Gastroesophageal sphincter (tissue), 4 donors: ENCODE results near the gene GPR27. TPM values are rescaled to one million over a fixed set of nuclear protein-coding genes. Genes with fewer than 3 reads are reported as not detected.

Source experiments
- ATAC-seq: fragments of 150-250 bp; one replicate; pipeline ENCODE4 v1.9.1; 2016; ENCODE audit warnings: mild to moderate bottlenecking, moderate library complexity
- H3K27ac ChIP-seq, 4 donors: fragments of 200-600 bp; sonication (generic) in 3 of 4; 1 replicate in 3 of 4; 2 replicates in 1 of 4; pipeline ENCODE4 v1.5.1; 2016 to 2019
- H3K27me3 ChIP-seq: fragments of 200-600 bp; sonication (generic); one replicate; pipeline ENCODE4 v1.5.1; 2019
- H3K36me3 ChIP-seq, 2 donors: fragments of 200-600 bp; sonication (generic); one replicate each; pipeline ENCODE4 v1.5.1; 2019; ENCODE audit warnings: control low read depth in 1 of 2
- H3K4me1 ChIP-seq, 3 donors: fragments of 200-600 bp; sonication (generic); 1 replicate in 2 of 3; 2 replicates in 1 of 3; pipeline ENCODE4 v1.5.1; 2016 to 2019; ENCODE audit warnings: control low read depth in 2 of 3
- H3K4me3 ChIP-seq, 2 donors: fragments of 200-600 bp; sonication (generic); one replicate each; pipeline ENCODE4 v1.5.1; 2019; ENCODE audit warnings: mild to moderate bottlenecking in 1 of 2, moderate library complexity in 1 of 2
- H3K9me3 ChIP-seq, 3 donors: fragments of 200-600 bp; sonication (generic); one replicate each; pipeline ENCODE4 v1.5.1; 2017 to 2019; ENCODE audit warnings: control low read depth in 2 of 3
- CTCF ChIP-seq, 4 experiments: fragments of 200-600 bp in 2 of 4; fragments of 450-650 bp in 2 of 4; sonication (generic) in 1 of 4; IDR thresholded peaks; one replicate each; pipeline ENCODE4 v1.5.1; 2017 to 2019; ENCODE audit warnings: antibody characterized with exemption in 4 of 4, mild to moderate bottlenecking in 2 of 4, moderate library complexity in 2 of 4
- EP300 ChIP-seq: sonication (generic); formaldehyde crosslinking; IDR thresholded peaks from one replicate; pipeline ENCODE4 v1.6.1; 2017; ENCODE audit warnings: antibody characterized with exemption, mild to moderate bottlenecking
- POLR2A ChIP-seq, 2 donors: fragments of 450-650 bp; IDR thresholded peaks; one replicate each; pipeline ENCODE4 v1.6.1; 2017; ENCODE audit warnings: antibody characterized with exemption in 2 of 2, mild to moderate bottlenecking in 2 of 2, moderate library complexity in 1 of 2
- POLR2AphosphoS5 ChIP-seq: sonication (generic); formaldehyde crosslinking; IDR thresholded peaks from one replicate; pipeline ENCODE4 v1.6.1; 2017; ENCODE audit warnings: antibody characterized with exemption
- WGBS, 2 donors: methylation state at CpG; one replicate each; pipeline ENCODE4 v1.1.5; 2018; ENCODE audit warnings: low coverage in 1 of 2; 5-methylcytosine and 5-hydroxymethylcytosine counted together
- total RNA-seq, 4 donors: library from RNA; depleted of rRNA; stranded (reverse); fragments of >200 nt; gene quantifications; one replicate each; pipeline ENCODE4 v1.1.0, GENCODE V29; 2016

Gene GPR27
- total RNA-seq, 4 donors from 2014 or later: 1.7 to 2.8 (median 2.0) TPM

DNA sequence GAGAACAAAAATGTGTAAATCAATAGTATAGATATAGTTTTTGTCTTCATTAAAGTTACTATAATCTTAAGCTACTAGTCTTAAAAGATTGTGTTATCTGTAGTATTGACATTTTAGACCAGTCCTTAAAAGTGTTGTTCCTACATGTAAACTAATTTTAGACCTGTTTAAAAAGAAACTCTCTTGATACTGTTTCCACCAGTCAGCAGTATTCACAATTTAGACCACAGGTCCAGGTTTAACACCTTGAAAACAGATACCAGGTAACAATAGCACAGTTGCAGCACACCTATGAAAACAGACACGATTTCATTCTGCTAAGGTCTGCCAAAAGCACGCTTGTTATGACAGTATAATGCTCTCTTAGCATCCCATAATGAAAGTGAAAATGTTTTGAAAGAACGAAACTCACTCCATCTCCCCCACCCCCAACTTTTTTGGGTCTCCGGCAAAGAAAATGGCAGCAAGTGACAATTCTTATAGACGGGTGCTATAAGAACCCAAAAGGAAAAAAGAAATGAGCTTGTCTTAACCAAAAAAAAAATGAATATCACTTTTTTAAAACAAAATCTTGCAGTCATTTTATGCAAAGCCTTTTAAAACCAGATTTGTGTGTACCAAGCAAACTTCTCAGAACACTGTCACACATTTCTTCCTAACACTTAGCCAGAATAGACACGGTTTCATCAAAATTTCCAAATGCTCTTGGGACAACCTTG lies 30.0 kb upstream of the GPR27 start:
- ATAC-seq: no peak
- Histone ChIP-seq H3K4me1 (peaks cover 0 to 39% (median 4%) of the 10 kb centered on the region in 3 donors), H3K27me3 (no peaks in the 10 kb centered on the region), H3K27ac (no peak overlapping the region), H3K4me3 (peak overlapping the region; percentile 81 to 93), H3K36me3 (no peaks in the 10 kb centered on the region), H3K9me3 (no peaks in the 10 kb centered on the region)
- 24 to 55% methylated on average over 6 of the region's 6 CpGs for WGBS, 2 donors
- TF ChIP-seq POLR2AphosphoS5 (no peak), CTCF (IDR thresholded peaks at IDR 0.05) (no peak), EP300 (no peak), POLR2A (IDR thresholded peaks at IDR 0.05) (no peak)

DNA sequence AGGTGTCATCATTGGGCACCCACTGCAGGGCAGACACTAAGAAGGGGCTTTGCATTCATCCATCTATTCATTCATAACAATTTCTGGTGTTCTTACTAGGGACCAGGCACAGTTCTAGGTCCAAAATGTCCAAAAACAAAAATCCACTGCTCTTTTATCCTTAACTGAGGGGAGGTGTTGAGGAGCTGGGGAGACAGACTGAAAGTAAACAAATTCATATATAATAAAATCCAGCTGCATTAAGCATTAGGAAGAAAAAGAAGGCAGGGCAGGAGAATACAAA lies 29.5 kb upstream of the GPR27 start:
- ATAC-seq: no peak
- Histone ChIP-seq H3K27me3 (no peaks in the 10 kb centered on the region), H3K4me3 (peak overlapping the region; percentile 81 to 93), H3K27ac (peak overlapping the region in 2 of 4 donors; percentile 84 to 87), H3K4me1 (peaks cover 0 to 39% (median 4%) of the 10 kb centered on the region in 3 donors), H3K9me3 (no peaks in the 10 kb centered on the region), H3K36me3 (no peaks in the 10 kb centered on the region)
- no peak for TF ChIP-seq POLR2AphosphoS5
- TF ChIP-seq CTCF (IDR thresholded peaks at IDR 0.05): no peak
- TF ChIP-seq EP300: no peak
- no peak for TF ChIP-seq POLR2A (IDR thresholded peaks at IDR 0.05)

DNA sequence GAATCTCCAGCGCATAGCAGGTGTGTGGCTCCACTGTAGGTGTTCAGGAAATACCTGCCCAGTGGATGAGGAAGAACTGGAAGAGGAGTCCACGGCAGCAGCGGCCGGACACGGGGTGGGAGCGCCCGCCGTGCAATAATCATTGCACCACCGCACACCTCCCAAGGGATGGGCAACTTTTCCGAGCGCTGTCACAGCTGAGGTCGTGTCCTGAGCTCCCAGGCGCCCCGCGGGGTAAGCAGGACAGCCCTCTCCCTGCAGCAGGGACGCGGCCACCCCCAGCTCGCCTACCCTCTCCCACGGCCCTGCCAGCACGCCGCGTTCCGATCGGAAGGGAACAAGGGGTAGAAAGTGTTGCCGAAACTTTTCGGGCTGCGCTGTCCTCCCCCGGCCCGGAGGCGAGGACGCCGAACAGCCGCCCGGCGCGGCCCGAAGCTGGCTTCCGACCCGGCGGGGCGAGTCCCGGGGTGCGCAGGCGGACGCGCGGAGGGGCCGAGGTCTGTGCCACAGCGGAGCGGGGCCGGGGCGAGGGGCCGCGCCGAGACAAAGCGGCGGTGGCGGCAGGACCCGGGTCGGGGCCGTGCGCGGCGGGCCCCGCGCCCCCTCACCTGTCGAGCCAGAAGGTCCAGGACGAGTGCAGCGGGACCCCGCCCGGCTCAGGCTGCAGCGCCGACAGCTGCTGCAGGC lies 28.9 kb upstream of the GPR27 start:
- peak; percentile 67 for ATAC-seq
- WGBS, 2 donors: 0% methylated on average over 1 to 7 of the region's 73 CpGs
- Histone ChIP-seq H3K27ac (peak overlapping the region; percentile 27 to 87 (median 85)), H3K36me3 (no peaks in the 10 kb centered on the region), H3K9me3 (no peaks in the 10 kb centered on the region), H3K4me1 (peaks cover 0 to 42% (median 4%) of the 10 kb centered on the region in 3 donors), H3K27me3 (no peaks in the 10 kb centered on the region), H3K4me3 (peak overlapping the region; percentile 81 to 93)
- no peak for TF ChIP-seq POLR2AphosphoS5
- TF ChIP-seq CTCF (IDR thresholded peaks at IDR 0.05): peak in 1 of 4 experiments; percentile 3

GRCh38 chr3:71725271-71725991 lies 28.2 kb upstream of the GPR27 start, which contains the start of gene EIF4E3:
TSS of gene EIF4E3 (minus strand) at chr3:71725402. CDS start at chr3:71725367, 35 bp downstream.
- ATAC-seq: peak; percentile 88
- Histone ChIP-seq H3K27ac (peak within 1 kb of the TSS; percentile 37 to 89 (median 85)), H3K4me1 (peaks cover 0 to 45% (median 4%) of the 10 kb centered on the region in 3 donors), H3K36me3 (no peaks in the 10 kb centered on the region), H3K9me3 (no peaks in the 10 kb centered on the region), H3K4me3 (peak within 1 kb of the TSS; percentile 81 to 93), H3K27me3 (no peaks in the 10 kb centered on the region)
- 8 to 60% methylated on average over 1 to 8 of the region's 80 CpGs for WGBS, 2 donors
- TF ChIP-seq EP300 (no peak), POLR2AphosphoS5 (no peak)

GRCh38 chr3:71726146-71726545 lies 27.5 kb upstream of the GPR27 start:
- WGBS, 2 donors: 100% methylated on average over 1 to 2 of the region's 8 CpGs
- no peak for TF ChIP-seq CTCF (IDR thresholded peaks at IDR 0.05)
- TF ChIP-seq POLR2AphosphoS5: no peak
- no peak for TF ChIP-seq EP300
- no peak for TF ChIP-seq POLR2A (IDR thresholded peaks at IDR 0.05)
- Histone ChIP-seq H3K36me3 (no peaks in the 10 kb centered on the region), H3K9me3 (no peaks in the 10 kb centered on the region), H3K27ac (peak overlapping the region in 3 of 4 donors; percentile 76 to 89 (median 84)), H3K4me1 (peaks cover 0 to 45% (median 4%) of the 10 kb centered on the region in 3 donors), H3K27me3 (no peaks in the 10 kb centered on the region), H3K4me3 (no peak overlapping the region)
- no peak for ATAC-seq
